HepG2 (cell line): ENCODE results near the gene THSD8. TPM values are rescaled to one million over a fixed set of nuclear protein-coding genes. Genes with fewer than 3 reads are reported as not detected.

Source experiments
- CAMTA2 ChIP-seq: sonication (generic); formaldehyde crosslinking; IDR thresholded peaks from 2 replicates; pipeline ENCODE4 v1.4.0; 2020; ENCODE audit warnings: mild to moderate bottlenecking, missing genetic modification reagents, borderline replicate concordance
- FOXA3 ChIP-seq: IDR thresholded peaks from 2 replicates; pipeline ENCODE4 v1.6.1; 2016; ENCODE audit warnings: missing genetic modification reagents, missing compliant biosample characterization
- GTF2F1 ChIP-seq: fragments of 150-350 bp; IDR thresholded peaks from 2 replicates; pipeline ENCODE4 v1.6.1; 2014; ENCODE audit warnings: low read length
- HMG20A ChIP-seq: IDR thresholded peaks from 2 replicates; pipeline ENCODE4 v1.6.1; 2016; ENCODE audit warnings: borderline replicate concordance
- KDM2A ChIP-seq: sonication (generic); formaldehyde crosslinking; IDR thresholded peaks from 2 replicates; pipeline ENCODE4 v1.4.0; 2020; ENCODE audit warnings: low read depth, missing genetic modification reagents, borderline replicate concordance
- NR2C2 ChIP-seq: sonication (generic); formaldehyde crosslinking; IDR thresholded peaks from 2 replicates; pipeline ENCODE4 v1.4.0; 2020; ENCODE audit warnings: missing genetic modification reagents, mild to moderate bottlenecking, moderate library complexity, borderline replicate concordance
- SKI ChIP-seq: fragments of 450-650 bp; IDR thresholded peaks from one replicate; pipeline ENCODE4 v1.6.1; 2018; ENCODE audit warnings: mild to moderate bottlenecking; ENCODE audit not compliant: partially characterized antibody
- TP53 ChIP-seq: sonication (generic); formaldehyde crosslinking; conservative IDR thresholded peaks from 2 replicates; pipeline ENCODE4 v1.4.0; 2020; ENCODE audit warnings: missing genetic modification reagents
- ZFP37 ChIP-seq: sonication (generic); formaldehyde crosslinking; IDR thresholded peaks from 2 replicates; pipeline ENCODE4 v1.4.0; 2020; ENCODE audit warnings: missing genetic modification reagents, borderline replicate concordance
- ZFX ChIP-seq: sonication (generic); formaldehyde crosslinking; IDR thresholded peaks from 2 replicates; pipeline ENCODE4 v1.4.0; 2020; ENCODE audit warnings: mild to moderate bottlenecking, low read depth, missing genetic modification reagents, moderate library complexity
- ZNF263 ChIP-seq: sonication (generic); formaldehyde crosslinking; IDR thresholded peaks from 2 replicates; pipeline ENCODE4 v1.4.0; 2020; ENCODE audit warnings: missing genetic modification reagents
- ZNF333 ChIP-seq: sonication (generic); formaldehyde crosslinking; IDR thresholded peaks from 2 replicates; pipeline ENCODE4 v1.4.0; 2020; ENCODE audit warnings: mild to moderate bottlenecking, missing genetic modification reagents, borderline replicate concordance
- ZNF446 ChIP-seq: sonication (generic); formaldehyde crosslinking; IDR thresholded peaks from 2 replicates; pipeline ENCODE4 v1.5.0; 2020; ENCODE audit warnings: mild to moderate bottlenecking, missing genetic modification reagents
- ZNF709 ChIP-seq: sonication (generic); formaldehyde crosslinking; IDR thresholded peaks from 2 replicates; pipeline ENCODE4 v1.5.0; 2020; ENCODE audit warnings: mild to moderate bottlenecking, missing genetic modification reagents
- ZNF781 ChIP-seq: sonication (generic); formaldehyde crosslinking; IDR thresholded peaks from 2 replicates; pipeline ENCODE4 v1.5.1; 2020; ENCODE audit warnings: borderline replicate concordance, mild to moderate bottlenecking, missing genetic modification reagents; ENCODE audit errors: not compliant biosample characterization
- ZSCAN9 ChIP-seq: IDR thresholded peaks from 2 replicates; pipeline ENCODE4 v1.6.1; 2016; ENCODE audit warnings: borderline replicate concordance
- polyA plus RNA-seq, 8 experiments: library from polyadenylated mRNA; depleted of rRNA in 3 of 8; stranded (reverse) in 7 of 8; unstranded in 1 of 8; fragments of >200 nt; fragmentation: Illumina TruSeq in 4 of 8; extraction: Trizol in 4 of 8; gene quantifications; 2 replicates each; pipeline versions ENCODE4 v1.2.1 to v1.2.3, GENCODE V29; 2011 to 2016; ENCODE audit warnings: low read depth in 4 of 8, missing spikeins in 1 of 8, mixed read lengths in 1 of 8; ENCODE audit not compliant: insufficient read depth in 1 of 8
- total RNA-seq, 5 experiments: library from RNA; depleted of rRNA; stranded (reverse); fragments of >200 nt; fragmentation: Illumina TruSeq; extraction: Trizol; gene quantifications; 2 replicates each; pipeline ENCODE4 v1.2.3, GENCODE V29; 2016; ENCODE audit warnings: low read depth in 1 of 5
- TF ChIP-seq, protein P1 (sequence below): sonication (generic); formaldehyde crosslinking; IDR thresholded peaks from 2 replicates; pipeline ENCODE4 v1.8.1; 2023; ENCODE audit warnings: mild to moderate bottlenecking, missing genetic modification reagents
- TF ChIP-seq, protein P2 (sequence below): sonication (generic); formaldehyde crosslinking; IDR thresholded peaks from 2 replicates; pipeline ENCODE4 v1.4.0; 2020; ENCODE audit warnings: missing genetic modification reagents, borderline replicate concordance
- TF ChIP-seq, protein P3 (sequence below): sonication (generic); formaldehyde crosslinking; IDR thresholded peaks from 2 replicates; pipeline ENCODE4 v1.4.0; 2020; ENCODE audit warnings: low read depth, mild to moderate bottlenecking, missing genetic modification reagents
- TF ChIP-seq, protein P4 (sequence below): IDR thresholded peaks from 2 replicates; pipeline ENCODE4 v1.6.1; 2016; ENCODE audit warnings: mild to moderate bottlenecking

THSD8 gene
- total and polyA plus RNA-seq, 2 of the 13 experiments (the other 11 are each of a cell fraction or from before 2014, with no cell fraction given), result 4.8 to 14.9 TPM

DNA sequence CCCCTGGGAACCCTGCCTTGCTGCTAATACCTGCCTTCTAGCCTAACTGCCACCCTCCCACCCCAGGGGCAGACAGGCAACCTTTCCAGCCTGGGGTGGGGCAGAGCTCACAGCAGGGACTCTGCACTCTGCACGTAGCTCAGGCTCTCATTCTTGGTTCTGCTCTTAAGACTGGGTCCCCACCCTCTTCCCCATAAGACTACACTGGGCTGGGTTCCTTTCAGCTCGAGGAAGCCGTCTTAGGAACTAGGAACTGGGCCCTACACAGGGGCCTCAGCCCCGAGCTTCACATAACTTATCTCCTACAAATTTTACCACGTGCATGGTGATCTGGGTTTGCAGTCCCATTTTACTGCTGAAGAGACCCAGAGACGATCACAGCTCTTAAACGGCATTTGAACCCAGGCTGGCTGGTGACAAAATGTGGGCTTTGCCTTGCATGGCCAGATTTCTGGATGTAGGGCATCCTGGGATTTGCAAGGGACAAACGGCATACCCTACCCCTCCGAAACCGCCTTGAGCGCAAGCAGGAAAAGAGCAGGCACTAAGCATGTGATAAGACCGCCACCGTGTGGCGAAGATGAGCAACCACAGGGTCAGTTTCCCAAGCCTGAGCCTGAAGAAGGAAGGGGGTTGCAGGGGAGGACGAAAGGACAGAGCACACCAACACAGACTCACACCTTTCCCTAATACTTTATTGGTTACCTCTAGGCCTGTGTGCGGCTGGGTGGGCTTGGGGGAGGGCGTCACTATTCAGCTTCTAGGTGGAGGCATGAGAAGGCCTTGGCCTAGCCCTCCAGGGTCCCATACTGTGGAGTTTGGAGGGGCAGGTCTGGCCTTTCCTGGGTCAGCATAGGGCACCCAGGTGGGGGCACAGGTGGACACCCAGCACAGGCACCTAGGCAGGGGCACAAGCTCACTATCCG, 5.5 kb upstream of the THSD8 start (continued):
- TF ChIP-seq TP53 (CRISPR knock-in tag) (no peak), ZFX (CRISPR knock-in tag) (no peak), HMG20A (CRISPR knock-in tag) (no peak), GTF2F1 (no peak), KDM2A (CRISPR knock-in tag) (peak; percentile 93), ZFP37 (no peak), CAMTA2 (no peak), ZNF781 (CRISPR knock-in tag) (peak; percentile 34), ZNF263 (CRISPR knock-in tag) (0 out of 2 replicates have a peak, but pooled peaks have one; percentile 15), ZSCAN9 (CRISPR knock-in tag) (0 out of 2 replicates have a peak, but pooled peaks have one; percentile 27), ZNF709 (CRISPR knock-in tag) (no peak), FOXA3 (CRISPR knock-in tag) (0 out of 2 replicates have a peak, but pooled peaks have one; percentile 11), ZNF333 (CRISPR knock-in tag) (no peak), SKI (no peak), NR2C2 (CRISPR knock-in tag) (no peak), ZNF446 (no peak)
- TF ChIP-seq, protein P1, sequence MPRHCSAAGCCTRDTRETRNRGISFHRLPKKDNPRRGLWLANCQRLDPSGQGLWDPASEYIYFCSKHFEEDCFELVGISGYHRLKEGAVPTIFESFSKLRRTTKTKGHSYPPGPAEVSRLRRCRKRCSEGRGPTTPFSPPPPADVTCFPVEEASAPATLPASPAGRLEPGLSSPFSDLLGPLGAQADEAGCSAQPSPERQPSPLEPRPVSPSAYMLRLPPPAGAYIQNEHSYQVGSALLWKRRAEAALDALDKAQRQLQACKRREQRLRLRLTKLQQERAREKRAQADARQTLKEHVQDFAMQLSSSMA (CRISPR knock-in tag), result no peak
- TF ChIP-seq, protein P2, sequence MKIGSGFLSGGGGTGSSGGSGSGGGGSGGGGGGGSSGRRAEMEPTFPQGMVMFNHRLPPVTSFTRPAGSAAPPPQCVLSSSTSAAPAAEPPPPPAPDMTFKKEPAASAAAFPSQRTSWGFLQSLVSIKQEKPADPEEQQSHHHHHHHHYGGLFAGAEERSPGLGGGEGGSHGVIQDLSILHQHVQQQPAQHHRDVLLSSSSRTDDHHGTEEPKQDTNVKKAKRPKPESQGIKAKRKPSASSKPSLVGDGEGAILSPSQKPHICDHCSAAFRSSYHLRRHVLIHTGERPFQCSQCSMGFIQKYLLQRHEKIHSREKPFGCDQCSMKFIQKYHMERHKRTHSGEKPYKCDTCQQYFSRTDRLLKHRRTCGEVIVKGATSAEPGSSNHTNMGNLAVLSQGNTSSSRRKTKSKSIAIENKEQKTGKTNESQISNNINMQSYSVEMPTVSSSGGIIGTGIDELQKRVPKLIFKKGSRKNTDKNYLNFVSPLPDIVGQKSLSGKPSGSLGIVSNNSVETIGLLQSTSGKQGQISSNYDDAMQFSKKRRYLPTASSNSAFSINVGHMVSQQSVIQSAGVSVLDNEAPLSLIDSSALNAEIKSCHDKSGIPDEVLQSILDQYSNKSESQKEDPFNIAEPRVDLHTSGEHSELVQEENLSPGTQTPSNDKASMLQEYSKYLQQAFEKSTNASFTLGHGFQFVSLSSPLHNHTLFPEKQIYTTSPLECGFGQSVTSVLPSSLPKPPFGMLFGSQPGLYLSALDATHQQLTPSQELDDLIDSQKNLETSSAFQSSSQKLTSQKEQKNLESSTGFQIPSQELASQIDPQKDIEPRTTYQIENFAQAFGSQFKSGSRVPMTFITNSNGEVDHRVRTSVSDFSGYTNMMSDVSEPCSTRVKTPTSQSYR, result no peak
- TF ChIP-seq, protein P3, sequence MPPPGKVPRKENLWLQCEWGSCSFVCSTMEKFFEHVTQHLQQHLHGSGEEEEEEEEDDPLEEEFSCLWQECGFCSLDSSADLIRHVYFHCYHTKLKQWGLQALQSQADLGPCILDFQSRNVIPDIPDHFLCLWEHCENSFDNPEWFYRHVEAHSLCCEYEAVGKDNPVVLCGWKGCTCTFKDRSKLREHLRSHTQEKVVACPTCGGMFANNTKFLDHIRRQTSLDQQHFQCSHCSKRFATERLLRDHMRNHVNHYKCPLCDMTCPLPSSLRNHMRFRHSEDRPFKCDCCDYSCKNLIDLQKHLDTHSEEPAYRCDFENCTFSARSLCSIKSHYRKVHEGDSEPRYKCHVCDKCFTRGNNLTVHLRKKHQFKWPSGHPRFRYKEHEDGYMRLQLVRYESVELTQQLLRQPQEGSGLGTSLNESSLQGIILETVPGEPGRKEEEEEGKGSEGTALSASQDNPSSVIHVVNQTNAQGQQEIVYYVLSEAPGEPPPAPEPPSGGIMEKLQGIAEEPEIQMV (CRISPR knock-in tag), result no peak
- TF ChIP-seq, protein P4, sequence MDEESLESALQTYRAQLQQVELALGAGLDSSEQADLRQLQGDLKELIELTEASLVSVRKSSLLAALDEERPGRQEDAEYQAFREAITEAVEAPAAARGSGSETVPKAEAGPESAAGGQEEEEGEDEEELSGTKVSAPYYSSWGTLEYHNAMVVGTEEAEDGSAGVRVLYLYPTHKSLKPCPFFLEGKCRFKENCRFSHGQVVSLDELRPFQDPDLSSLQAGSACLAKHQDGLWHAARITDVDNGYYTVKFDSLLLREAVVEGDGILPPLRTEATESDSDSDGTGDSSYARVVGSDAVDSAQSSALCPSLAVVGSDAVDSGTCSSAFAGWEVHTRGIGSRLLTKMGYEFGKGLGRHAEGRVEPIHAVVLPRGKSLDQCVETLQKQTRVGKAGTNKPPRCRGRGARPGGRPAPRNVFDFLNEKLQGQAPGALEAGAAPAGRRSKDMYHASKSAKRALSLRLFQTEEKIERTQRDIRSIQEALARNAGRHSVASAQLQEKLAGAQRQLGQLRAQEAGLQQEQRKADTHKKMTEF (CRISPR knock-in tag), result 0 out of 2 replicates have a peak, but pooled peaks have one; percentile 45
